Adrenal gland (tissue), 12 donors: Measurements from ENCODE around the gene NARS2. TPM values are rescaled to one million over a fixed set of nuclear protein-coding genes. Genes with fewer than 3 reads are reported as not detected.

Experiments used
- DNase-seq, 7 donors: peaks; one replicate each; pipeline ENCODE4 v3.0.0-alpha.2; 2019 to 2020
- H3K27ac ChIP-seq, 5 donors: fragments of 200-600 bp; sonication (generic) in 4 of 5; 1 replicate in 3 of 5; 2 replicates in 2 of 5; pipeline versions ENCODE4 v1.5.1 to v1.8.0; 2016 to 2020; ENCODE audit warnings: mild to moderate bottlenecking in 1 of 5
- H3K27me3 ChIP-seq: fragments of 200-600 bp; 2 replicates; pipeline ENCODE4 v1.8.0; 2021
- H3K36me3 ChIP-seq, 2 donors: fragments of 200-600 bp; replicated peaks in 1 of 2; 1 replicate in 1 of 2; 2 replicates in 1 of 2; pipeline versions ENCODE4 v1.5.1 to v1.8.0; 2018 to 2022
- H3K4me1 ChIP-seq, 2 donors: fragments of 200-600 bp; replicated peaks in 1 of 2; 1 replicate in 1 of 2; 2 replicates in 1 of 2; pipeline versions ENCODE4 v1.5.1 to v1.8.0; 2018 to 2021
- H3K4me3 ChIP-seq, 4 donors: fragments of 200-600 bp; sonication (generic) in 3 of 4; one replicate each; pipeline ENCODE4 v1.5.1; 2016 to 2018
- H3K9me3 ChIP-seq, 3 donors: fragments of 200-600 bp; sonication (generic) in 1 of 3; replicated peaks in 1 of 3; 1 replicate in 2 of 3; 2 replicates in 1 of 3; pipeline versions ENCODE4 v1.5.1 to v1.8.0; 2016 to 2021
- POLR2A ChIP-seq, 2 donors: fragments of 450-650 bp; IDR thresholded peaks; one replicate each; pipeline ENCODE4 v1.6.1; 2017; ENCODE audit warnings: antibody characterized with exemption in 2 of 2, mild to moderate bottlenecking in 2 of 2, moderate library complexity in 1 of 2
- WGBS, 4 donors: extraction: QIAGEN DNeasy Blood & Tissue Kit in 2 of 4; methylation state at CpG; one replicate each; pipeline versions ENCODE4 v1.1.5 to v1.1.7; 2013 to 2017; 5-methylcytosine and 5-hydroxymethylcytosine counted together
- intact Hi-C, 2 donors: fragments of 100-400 bp; cut with DNase I; formaldehyde crosslinking; loops; one replicate each; pipeline versions ENCODE4 v1.14.1 to v1.15.0; 2022 to 2023
- polyA plus RNA-seq, 3 donors: library from polyadenylated mRNA; stranded (reverse); fragments of 200-250 nt in 2 of 3; fragments of 350-450 nt in 1 of 3; fragmentation: Illumina TruSeq in 1 of 3; extraction: RNeasy Lipid Tissue Mini Kit (QIAGEN cat#74804) in 1 of 3; gene quantifications; one replicate each; pipeline ENCODE4 v1.2.3, GENCODE V29; 2013 to 2014
- total RNA-seq, 9 donors: library from RNA; depleted of rRNA in 4 of 9; stranded (reverse); fragments of >200 nt in 4 of 9; fragments of 120-200 nt in 1 of 9; fragmentation: NEBNext Ultra II Directional in 1 of 9; extraction: Animal tissue kit (Norgen Biotek cat#: 25700) in 1 of 9; gene quantifications; one replicate each; pipeline versions ENCODE4 v1.1.0 to v1.2.4, GENCODE V29; 2013 to 2023
- TF ChIP-seq, protein P1 (sequence below), 6 experiments: fragments of 450-650 bp in 4 of 6; fragments of 200-600 bp in 2 of 6; sonication (generic) in 1 of 6; IDR thresholded peaks; 1 replicate in 5 of 6; 2 replicates in 1 of 6; pipeline versions ENCODE4 v1.5.1 to v1.8.0; 2016 to 2021; ENCODE audit warnings: antibody characterized with exemption in 6 of 6, mild to moderate bottlenecking in 2 of 6, moderate library complexity in 1 of 6
- donor health status: healthy with polysubstance abuse.
- donor health status: Bipolar disorder and iron deficiency.
- donor health status: DM: yes; HTN: yes; CAD: no.
- donor health status: DM: no; HTN: no; CAD: no.
- donor health status: DM: no; HTN: no; CAD: no.
- donor health status: DM: yes; HTN: yes; CAD: no.

Gene NARS2
- total and polyA plus RNA-seq, 12 donors: 8.4 to 33.3 (median 21.1) TPM

DNA sequence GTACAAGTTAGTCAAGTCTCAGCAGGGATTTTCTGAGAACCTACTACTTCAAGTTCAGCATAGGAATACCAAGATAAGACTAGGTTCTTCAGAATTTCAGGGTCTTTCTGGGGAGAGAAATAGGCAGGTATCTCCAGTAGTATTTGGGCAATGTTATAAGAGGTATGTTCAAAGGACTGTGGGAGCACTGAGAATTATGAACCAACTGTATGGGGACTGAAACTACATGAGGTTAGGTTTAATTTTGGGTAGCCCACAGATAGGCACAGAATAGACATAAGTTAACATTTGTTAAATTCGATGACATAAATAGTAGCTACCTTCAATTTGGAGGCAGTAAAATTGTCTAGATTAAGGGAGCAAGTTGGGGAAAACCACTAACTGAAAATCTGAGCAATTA lies 147.8 kb downstream of the NARS2 start:
- TF ChIP-seq, protein P1, sequence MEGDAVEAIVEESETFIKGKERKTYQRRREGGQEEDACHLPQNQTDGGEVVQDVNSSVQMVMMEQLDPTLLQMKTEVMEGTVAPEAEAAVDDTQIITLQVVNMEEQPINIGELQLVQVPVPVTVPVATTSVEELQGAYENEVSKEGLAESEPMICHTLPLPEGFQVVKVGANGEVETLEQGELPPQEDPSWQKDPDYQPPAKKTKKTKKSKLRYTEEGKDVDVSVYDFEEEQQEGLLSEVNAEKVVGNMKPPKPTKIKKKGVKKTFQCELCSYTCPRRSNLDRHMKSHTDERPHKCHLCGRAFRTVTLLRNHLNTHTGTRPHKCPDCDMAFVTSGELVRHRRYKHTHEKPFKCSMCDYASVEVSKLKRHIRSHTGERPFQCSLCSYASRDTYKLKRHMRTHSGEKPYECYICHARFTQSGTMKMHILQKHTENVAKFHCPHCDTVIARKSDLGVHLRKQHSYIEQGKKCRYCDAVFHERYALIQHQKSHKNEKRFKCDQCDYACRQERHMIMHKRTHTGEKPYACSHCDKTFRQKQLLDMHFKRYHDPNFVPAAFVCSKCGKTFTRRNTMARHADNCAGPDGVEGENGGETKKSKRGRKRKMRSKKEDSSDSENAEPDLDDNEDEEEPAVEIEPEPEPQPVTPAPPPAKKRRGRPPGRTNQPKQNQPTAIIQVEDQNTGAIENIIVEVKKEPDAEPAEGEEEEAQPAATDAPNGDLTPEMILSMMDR (IDR thresholded peaks at IDR 0.05): no peak
- no peak for TF ChIP-seq POLR2A (IDR thresholded peaks at IDR 0.05)
- Histone ChIP-seq H3K27ac (no peak overlapping the region), H3K4me1 (peaks cover 0 to 13% of the 10 kb centered on the region in 2 donors), H3K27me3 (no peaks in the 10 kb centered on the region), H3K9me3 (no peaks in the 10 kb centered on the region), H3K4me3 (no peak overlapping the region), H3K36me3 (no peaks in the 10 kb centered on the region)
- intact Hi-C loops: loop anchor here in 1 of 2 donors (10.0 kb wide), 1 partner anchor 182 kb away; no protein-coding TSS in a partner anchor
- 80 to 94% (median 87%) methylated on average over 1 of the region's 1 CpG for WGBS, 4 donors
- no peak for DNase-seq

DNA sequence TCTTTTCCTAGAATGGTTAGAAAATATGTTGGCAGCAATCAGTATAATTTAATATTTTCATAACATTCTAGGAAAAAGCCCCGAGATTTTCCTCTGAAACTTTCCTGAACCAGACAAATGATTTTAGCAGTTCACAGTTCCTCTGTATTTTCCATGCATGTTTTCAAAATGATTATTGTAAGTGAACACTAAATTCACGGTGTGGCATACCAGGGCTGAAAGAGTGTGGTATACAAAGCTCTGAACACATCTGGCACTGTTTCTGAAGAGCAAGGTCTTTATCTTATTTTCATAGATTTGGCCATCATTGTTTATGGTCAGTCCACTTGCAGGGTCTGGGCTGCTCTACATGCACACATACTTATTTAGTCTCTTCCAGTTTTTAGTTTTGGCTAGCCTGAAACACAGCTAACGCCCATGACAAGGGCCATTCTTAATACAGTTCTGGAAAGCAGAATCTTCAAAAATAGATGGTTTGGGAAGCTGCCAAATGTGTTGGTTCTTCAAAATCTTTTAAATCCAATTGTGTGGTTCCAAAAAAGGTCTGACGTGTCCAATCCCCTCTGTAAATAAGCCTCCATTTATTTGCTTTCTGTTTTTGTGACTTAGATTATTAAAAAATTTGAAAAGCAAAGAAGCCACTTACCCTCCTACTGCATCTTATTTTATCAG lies 149.1 kb downstream of the NARS2 start:
- no peak overlapping the region for H3K4me3 ChIP-seq
- no peaks in the 10 kb centered on the region for H3K27me3 ChIP-seq
- peaks cover 0 to 20% of the 10 kb centered on the region in 2 donors for H3K4me1 ChIP-seq
- H3K9me3 ChIP-seq: no peaks in the 10 kb centered on the region
- intact Hi-C loops: loop anchor here in 1 of 2 donors (10.0 kb wide), 1 partner anchor 181 kb away; no protein-coding TSS in a partner anchor
- H3K36me3 ChIP-seq: no peaks in the 10 kb centered on the region
- DNase-seq: no peak
- 53 to 65% (median 61%) methylated on average over 4 of the region's 4 CpGs for WGBS, 4 donors
- H3K27ac ChIP-seq: peak overlapping the region in 3 of 5 donors; percentile 5 to 66 (median 63)
- TF ChIP-seq, protein P1 (IDR thresholded peaks at IDR 0.05): no peak
- TF ChIP-seq POLR2A (IDR thresholded peaks at IDR 0.05): no peak

DNA sequence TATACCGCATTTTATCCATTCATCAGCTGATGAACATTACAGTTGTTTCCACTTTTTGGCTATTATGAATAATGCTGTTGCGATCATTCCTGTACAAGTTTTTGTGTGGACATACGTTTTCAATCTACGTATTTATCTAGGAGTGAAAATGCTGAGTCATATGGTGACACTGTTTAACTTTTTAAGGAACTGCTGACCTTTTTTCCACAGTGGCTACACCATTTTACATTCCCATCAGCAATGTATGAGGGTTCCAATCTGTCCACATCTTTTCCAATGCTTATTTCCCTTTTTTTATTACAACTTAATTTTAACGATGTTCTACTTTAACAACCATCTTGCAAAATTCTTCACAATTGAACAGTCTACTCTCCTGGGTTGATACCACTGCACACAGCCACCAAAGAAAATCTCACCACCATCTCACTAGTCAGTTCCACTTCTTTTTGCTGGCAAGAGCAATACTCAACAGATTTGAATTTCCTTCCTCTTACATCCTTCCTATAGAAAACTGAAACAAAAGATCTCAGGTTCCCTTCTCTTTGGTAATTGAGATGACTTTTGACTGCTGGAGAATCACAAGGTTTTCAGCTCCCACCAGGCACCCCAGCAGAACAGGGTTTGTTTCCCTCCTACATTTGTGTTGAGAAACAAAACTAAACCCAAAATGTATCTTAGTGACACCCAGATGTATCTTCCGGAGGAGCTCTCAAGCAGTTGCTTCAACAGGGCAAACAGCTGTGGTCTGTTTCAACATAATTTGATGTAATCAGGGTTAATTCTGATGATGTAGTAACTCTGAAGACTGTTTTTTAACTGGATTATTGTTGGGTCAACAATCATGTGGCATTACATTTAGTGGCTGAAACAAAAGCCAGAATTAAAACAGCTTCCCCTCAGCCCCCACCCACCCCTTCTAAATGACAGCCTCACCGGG lies 150.1 kb downstream of the NARS2 start:
- 71 to 75% (median 72%) methylated on average over 7 of the region's 7 CpGs for WGBS, 4 donors
- TF ChIP-seq, protein P1 (IDR thresholded peaks at IDR 0.05): no peak
- no peak for TF ChIP-seq POLR2A (IDR thresholded peaks at IDR 0.05)
- peak in 2 of 7 donors; percentile 20 to 63 for DNase-seq
- peaks cover 0 to 28% of the 10 kb centered on the region in 2 donors for H3K4me1 ChIP-seq
- intact Hi-C loops: loop anchor here in 1 of 2 donors (10.0 kb wide), 1 partner anchor 180 kb away; no protein-coding TSS in a partner anchor
- H3K27me3 ChIP-seq: no peaks in the 10 kb centered on the region
- no peaks in the 10 kb centered on the region for H3K9me3 ChIP-seq
- peak overlapping the region in 3 of 5 donors; percentile 5 to 66 (median 63) for H3K27ac ChIP-seq
- no peaks in the 10 kb centered on the region for H3K36me3 ChIP-seq
- H3K4me3 ChIP-seq: no peak overlapping the region

DNA sequence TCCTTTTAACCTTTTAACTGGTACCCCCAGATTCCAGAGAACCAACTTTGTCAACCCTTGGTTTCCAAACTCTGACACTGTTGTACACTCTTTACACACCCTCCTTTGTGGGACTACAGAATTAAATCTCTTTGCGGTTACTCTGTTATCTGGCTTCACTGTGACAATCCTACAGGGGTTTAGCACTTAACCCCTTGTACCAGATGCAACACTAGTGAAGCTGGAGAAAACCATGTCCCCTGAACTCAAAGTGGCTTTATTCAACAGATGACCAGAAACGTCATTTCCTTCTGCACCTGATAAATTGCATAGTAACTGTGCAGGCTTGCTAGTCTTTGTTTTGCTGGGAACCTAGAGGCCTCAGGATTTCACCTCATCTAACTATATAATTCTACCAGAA lies 151.4 kb downstream of the NARS2 start:
- H3K27me3 ChIP-seq: no peaks in the 10 kb centered on the region
- no peaks in the 10 kb centered on the region for H3K9me3 ChIP-seq
- TF ChIP-seq POLR2A (IDR thresholded peaks at IDR 0.05): no peak
- TF ChIP-seq, protein P1 (IDR thresholded peaks at IDR 0.05): no peak
- no peak for DNase-seq
- H3K36me3 ChIP-seq: no peaks in the 10 kb centered on the region
- H3K4me3 ChIP-seq: no peak overlapping the region
- intact Hi-C loops: loop anchor here in 1 of 2 donors (10.0 kb wide), 1 partner anchor 178 kb away; no protein-coding TSS in a partner anchor
- peaks cover 10 to 42% of the 10 kb centered on the region in 2 donors for H3K4me1 ChIP-seq
- H3K27ac ChIP-seq: peak overlapping the region in 1 of 5 donors; percentile 66
- 61 to 80% (median 63%) methylated on average over 2 of the region's 2 CpGs for WGBS, 4 donors
